ENCODE measurements around the gene SPEF1.
"Not testable (repeated sequence)": the region's sequence is repeated elsewhere in the genome, so short reads cannot be mapped to it uniquely, and the experiment has no call there.

Gene SPEF1

GRCh38 chr20:3781153-3781910 lies at the start of gene SPEF1:
Gene SPEF1 (minus strand): TSS chr20:3781448. CDS start chr20:3781287, 161 bp downstream.
- peak; percentile 71 for DNase-seq (ENCODE audit: low spot score)

- not testable (repeated sequence) for DNase-seq (ENCODE audit: low spot score)
Measured at GRCh38 chr20:3829891-3830290, 48.6 kb upstream of the SPEF1 start.

GRCh38 chr20:3828798-3829197 lies 47.5 kb upstream of the SPEF1 start:
- DNase-seq (ENCODE audit: low spot score): no peak

GRCh38 chr20:3826420-3826819 lies 45.2 kb upstream of the SPEF1 start:
- DNase-seq (ENCODE audit: low spot score): no peak

GRCh38 chr20:3825526-3825925 lies 44.3 kb upstream of the SPEF1 start:
- DNase-seq (ENCODE audit: low spot score): no peak

GRCh38 chr20:3823881-3824280 lies 42.6 kb upstream of the SPEF1 start:
- DNase-seq (ENCODE audit: low spot score): no peak

- DNase-seq (ENCODE audit: low spot score): no peak
Measured at GRCh38 chr20:3821996-3822395, 40.7 kb upstream of the SPEF1 start.

- no peak for DNase-seq (ENCODE audit: low spot score)
Measured at GRCh38 chr20:3820901-3821727, 39.9 kb upstream of the SPEF1 start.

GRCh38 chr20:3820048-3820900 lies 39.0 kb upstream of the SPEF1 start, which contains the start of gene AP5S1:
Gene AP5S1 (plus strand): TSS chr20:3820547. CDS start chr20:3822118, 1,571 bp downstream.
- peak; percentile 97 for DNase-seq (ENCODE audit: low spot score)

- DNase-seq (ENCODE audit: low spot score): no peak
Measured at GRCh38 chr20:3819411-3820047, 38.3 kb upstream of the SPEF1 start.

GRCh38 chr20:3818155-3819151 lies 37.2 kb upstream of the SPEF1 start:
- DNase-seq (ENCODE audit: low spot score): no peak

GRCh38 chr20:3815703-3816315 lies 34.6 kb upstream of the SPEF1 start:
- peak; percentile 45 for DNase-seq (ENCODE audit: low spot score)

GRCh38 chr20:3814928-3815495 lies 33.8 kb upstream of the SPEF1 start:
- DNase-seq (ENCODE audit: low spot score): no peak

- DNase-seq (ENCODE audit: low spot score): no peak
Measured at GRCh38 chr20:3813848-3814581, 32.8 kb upstream of the SPEF1 start.

- DNase-seq (ENCODE audit: low spot score): no peak
Measured at GRCh38 chr20:3812975-3813847, 32.0 kb upstream of the SPEF1 start.

- DNase-seq (ENCODE audit: low spot score): no peak
Measured at GRCh38 chr20:3812259-3812681, 31.0 kb upstream of the SPEF1 start.

GRCh38 chr20:3811467-3812258 lies 30.4 kb upstream of the SPEF1 start:
- peak; percentile 94 for DNase-seq (ENCODE audit: low spot score)
